GM15510 (cell line): ENCODE data around the gene DVL1.

ENCODE experiments used
- POLR2A ChIP-seq: IDR thresholded peaks from 3 replicates; pipeline ENCODE4 v1.6.1; 2011; ENCODE audit warnings: borderline replicate concordance; ENCODE audit not compliant: insufficient read length; ENCODE audit errors: extremely low read depth

Gene DVL1

DNA sequence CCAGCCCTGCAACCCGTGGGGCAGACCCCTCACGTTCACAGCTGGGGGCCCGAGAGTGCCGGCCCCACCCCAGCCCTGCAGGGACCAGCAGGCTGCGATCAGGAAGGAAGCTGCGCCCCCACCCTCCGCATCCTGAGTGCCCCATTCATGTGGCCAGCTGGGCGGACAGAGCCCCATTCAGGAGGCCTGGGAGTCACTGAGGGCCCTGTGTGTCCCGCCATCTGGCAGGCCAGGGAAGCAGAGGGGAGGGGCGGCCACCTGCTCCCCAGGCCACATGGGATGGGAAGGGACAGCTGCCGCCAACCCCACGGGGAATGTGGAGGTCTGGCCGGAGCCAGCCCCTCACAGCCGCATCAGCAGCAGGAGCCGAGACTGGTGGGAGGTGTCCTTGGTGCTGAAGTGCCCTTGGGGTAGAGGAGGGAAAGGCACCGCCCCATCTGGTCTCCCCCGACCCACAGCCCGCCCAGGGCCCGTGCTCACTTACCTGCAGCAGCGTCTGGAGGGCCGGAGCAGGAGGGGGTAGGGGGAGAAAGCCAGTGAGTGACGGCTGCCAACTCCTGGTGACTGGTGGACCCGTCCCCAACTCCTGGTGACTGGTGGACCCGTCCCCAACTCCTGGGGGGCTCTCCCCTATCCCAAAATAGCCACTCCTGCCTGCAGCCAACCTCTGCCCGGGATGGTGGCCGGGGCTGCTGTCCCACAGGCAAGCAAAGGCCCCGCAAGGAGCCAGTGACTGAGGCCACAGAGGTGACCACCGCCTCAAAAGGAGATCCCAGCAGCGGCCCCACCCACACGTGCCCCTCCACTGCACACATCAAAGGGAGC is 50.1 kb downstream of the DVL1 start:
- no peak for TF ChIP-seq POLR2A

DNA sequence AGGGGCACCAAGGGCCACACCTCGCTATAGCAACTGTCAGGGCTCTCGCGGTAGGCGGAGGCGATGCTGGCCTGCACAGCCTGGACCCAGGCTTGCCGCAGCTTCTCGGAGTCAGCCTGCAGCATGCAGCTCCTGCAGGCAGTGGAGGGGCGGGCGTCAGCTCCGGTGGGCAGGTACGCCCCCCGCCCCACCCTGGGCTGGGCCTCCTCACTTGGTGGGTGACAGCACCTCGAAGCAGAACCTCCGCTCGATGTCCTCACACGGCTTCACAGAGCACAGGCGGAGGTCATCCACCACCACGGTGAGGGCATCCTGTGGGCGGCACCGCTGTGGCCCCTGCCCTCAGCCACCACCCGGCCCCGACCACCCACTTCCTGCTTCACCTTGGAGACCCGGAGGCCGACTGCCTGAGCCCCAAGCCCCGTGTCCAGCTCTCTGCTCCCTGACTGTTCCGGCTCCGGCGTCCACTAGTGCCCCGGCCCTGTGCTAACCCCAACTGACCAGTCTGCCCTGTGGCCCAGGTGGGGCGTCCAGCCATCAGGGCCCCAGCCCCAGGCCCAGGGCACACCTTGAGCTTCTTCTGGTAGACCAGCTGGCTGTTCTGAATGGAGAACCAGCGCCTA is 51.3 kb downstream of the DVL1 start:
- TF ChIP-seq POLR2A = no peak

DNA sequence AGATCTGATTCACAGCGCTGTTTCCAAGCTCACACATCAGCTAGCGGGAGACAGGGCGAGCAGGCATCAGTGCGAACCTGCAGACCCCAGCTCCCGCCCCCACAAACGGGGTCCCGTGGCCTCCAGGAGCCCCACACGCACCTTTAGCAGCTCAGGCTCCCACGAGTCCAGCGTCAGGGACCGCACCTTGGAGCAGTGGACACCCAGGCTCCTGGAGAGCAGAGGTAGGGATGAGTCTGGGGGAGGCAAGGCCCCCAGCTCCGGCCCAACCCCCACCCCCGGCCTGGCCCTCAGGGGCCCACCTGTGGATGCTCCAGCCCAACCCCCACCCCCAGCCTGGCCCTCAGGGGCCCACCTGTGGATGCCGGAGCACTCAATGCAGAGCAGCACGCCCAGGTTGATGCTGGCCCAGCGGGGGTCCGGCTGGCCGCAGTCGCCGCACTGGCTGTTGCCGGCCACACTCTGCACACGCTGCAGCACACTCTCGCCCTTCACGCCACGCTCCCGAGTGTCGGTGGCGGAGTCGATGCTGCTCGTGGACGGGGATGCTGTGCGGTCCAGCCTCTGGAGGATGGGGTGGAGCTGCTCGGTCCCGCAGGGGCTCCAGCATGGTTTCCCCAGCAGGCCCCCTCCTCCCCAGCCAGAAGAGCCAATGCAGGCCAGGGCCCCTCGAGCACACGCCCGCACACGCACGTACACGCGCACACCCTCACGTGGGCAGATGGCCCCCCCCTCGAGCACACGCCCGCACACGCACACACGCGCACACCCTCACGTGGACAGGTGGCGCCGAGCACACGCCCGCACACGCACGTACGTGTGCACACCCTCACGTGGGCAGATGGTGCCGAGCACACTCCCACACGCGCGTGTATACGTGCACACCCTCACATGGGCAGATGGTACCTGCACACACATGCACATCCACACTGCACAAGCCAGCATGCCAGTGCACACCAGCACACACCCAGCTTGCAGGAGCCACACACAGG is 52.9 kb downstream of the DVL1 start:
- no peak for TF ChIP-seq POLR2A

DNA sequence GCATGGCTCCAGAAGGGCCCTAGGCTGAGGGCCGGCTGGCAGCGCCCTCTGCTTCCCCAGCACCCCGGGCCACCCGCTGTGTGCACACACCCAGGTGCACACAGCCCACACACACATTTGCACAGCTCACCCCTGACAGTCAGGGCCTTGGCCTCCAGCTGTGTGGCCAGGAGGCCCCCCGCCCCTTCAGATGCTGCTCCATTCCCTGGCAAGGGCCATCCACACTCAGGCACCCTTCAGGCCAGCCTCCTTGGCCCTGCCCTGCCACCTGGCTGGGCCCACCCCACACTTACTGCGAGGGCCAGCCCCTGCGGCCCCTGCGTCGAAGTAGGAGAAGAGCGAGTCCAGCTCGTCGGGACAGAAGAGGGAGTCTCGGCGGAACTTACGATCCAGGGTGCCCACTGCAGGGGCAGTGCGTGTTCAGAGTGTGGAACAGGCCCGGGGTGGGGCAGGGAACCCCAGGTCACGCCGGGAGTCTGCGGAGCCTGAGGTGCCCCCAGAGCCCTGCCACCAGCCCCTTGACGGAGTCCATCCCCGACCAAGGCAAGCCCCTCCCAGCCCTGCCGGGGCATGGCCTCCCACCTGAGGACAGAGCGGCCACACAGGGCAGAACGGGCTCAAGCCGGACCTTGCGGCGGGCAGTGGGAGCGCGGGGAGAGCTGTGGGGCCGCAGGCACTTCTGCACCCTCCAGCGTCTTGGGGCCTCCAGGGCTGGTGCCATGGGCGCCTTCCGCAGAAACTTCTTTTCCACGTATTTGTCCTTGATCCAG is 53.9 kb downstream of the DVL1 start:
- TF ChIP-seq POLR2A = no peak

DNA sequence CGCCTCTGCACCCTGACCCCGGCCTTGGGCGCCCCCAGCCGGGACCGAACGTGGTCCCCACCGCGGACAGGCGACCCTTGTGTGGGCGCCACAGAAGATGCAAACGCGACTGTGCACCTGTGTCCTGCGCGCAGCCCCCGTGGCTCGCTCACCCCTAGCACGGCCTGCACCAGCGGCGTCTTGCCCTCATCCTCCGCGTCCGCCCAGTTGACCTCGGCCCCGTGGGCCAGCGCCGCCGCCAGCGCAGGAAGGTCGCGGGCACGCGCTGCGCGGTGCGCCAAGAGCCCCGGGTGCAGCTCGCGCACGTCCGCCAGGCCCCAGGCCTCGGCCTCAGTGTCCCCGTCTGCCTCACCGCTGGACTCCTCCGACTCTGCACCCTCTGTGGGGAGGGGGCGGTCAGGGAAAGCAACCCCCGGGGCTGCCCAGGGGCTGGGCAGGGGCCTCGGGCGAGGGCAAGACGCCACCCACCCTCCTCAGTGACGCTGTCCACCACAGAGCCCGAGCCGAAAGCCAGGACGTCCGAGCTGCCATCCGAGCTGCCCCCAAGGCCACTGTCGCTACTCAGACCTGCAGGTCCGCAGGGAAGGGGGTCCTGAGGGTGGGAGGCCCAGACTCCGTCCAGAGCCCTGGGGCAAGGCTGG is 54.8 kb downstream of the DVL1 start:
- no peak for TF ChIP-seq POLR2A

DNA sequence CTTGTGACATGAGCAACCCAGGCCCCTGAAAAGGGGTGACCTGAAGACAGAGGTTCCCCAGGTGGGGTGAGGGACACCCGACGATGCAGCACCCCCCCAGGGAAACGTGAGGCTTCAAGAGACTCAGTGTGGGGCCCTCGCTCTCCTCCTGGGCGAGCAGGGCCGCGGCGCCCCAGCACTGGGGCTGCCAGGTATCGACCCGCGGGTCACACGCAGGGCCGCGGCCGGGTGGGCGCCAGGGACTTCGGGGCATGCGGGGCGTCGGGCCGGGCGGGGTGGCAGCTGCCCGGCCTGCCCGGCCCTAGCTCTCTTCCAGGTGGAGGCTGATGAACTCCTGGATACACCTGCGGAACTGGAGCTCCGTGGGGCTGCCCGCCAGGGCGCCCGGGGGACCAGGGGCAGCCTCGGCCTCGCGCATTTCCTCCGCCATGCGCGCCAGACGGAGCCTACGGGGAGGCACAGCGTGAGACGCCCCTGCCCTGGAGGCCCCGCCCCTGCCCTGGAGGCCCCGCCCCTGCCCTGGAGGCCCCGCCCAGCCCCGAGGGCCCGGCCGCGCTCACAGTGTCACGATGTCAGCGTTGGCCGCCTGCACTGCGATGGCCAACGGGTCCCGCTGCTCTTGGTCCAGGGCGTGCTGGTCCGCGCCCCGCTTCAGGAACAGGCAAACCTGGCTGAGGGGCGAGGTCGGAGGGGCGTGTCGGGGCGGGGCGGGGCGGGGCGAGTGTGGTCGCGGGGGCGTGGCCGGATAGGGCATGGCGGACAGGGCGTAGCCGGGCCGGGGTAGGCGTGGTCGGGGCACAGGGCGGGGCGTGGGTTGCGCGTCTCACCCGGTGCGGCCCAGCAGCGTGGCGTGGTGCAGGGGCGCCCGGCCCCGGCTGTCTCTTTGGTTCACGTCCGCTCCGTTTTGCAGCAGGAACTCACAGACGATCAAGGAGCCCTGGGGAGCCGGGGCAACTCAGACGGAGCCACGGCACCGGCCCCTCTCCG is 55.7 kb downstream of the DVL1 start:
- TF ChIP-seq POLR2A = no peak

DNA sequence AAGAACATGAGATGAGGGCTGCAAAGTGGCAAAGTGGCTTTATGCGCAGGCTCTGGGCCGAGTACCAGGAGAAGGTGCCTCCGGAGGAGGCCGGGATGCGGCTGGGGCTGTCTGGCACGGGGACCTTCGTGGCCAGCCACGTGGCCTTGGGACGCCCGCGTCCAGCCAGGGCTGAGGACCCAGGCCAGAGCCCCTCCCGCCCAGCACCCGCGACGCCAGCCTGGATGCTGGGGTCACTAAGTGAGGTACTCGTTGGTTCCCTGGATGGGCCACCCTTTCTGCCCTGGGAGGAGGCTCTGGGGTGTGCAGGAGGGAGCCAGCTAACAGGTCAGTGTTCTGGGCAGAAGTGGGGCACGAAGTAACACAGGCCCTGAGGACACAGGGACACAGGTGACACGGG is 56.4 kb downstream of the DVL1 start:
- no peak for TF ChIP-seq POLR2A

DNA sequence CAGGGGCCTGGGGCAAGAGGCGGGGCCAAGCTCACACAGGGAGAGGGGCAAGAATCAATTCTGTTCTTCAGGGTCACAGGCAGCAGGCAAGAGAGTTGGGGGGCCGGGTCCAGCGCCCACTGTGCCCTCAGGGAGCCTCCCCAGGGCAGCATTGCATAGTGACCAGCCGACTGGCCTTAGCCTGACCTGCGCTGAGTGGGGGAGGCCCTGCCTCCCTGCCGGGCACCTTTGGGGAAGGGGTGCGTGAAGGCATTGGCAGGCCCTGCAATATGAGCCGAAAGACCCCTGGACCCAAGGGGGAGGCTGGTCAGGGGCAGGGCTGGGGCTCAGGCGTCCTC is 56.8 kb downstream of the DVL1 start:
- TF ChIP-seq POLR2A = no peak

DNA sequence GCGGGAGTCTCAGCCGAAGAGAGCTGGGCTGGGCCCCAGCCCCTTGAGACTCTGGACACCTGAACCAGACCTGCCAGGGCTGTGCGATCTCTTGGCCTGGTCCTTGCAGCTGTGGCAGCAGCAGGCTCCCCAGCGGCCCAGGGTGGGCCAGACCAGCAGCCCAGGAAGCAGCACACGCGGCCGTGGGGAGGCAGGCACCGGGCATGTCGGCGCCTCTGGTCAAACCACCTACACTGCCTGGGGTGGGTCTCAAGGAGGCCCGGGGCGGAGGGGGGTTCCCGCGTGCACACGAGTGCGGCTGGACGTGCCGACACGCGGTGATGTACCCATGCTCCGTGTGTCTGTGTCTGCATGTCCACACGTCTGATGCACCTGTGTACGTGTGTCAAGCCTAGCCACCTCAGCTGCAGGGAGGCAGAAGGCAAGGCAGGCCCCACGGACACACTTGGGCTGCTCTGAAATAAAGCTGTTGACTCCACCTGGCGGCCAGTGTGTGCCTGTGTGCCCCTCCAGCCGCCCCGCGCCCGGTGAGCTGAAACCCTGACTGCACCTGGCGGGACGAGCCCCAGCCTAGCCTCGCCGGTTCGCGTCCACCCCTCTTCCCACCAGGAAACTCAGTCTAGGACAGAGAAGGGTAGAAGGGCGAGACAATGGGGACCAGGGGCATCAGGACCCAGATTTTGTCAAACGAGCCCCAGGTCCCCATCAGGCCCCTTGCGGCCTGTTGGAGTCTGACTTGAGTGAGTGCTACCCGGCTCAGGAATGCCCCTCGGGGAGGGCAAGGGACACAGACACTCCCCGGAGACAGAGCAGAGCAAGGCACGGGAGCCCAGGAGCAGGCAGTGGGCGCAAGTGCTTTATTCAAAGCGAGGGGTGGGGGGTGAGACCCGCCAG is 57.4 kb downstream of the DVL1 start:
- TF ChIP-seq POLR2A = no peak

DNA sequence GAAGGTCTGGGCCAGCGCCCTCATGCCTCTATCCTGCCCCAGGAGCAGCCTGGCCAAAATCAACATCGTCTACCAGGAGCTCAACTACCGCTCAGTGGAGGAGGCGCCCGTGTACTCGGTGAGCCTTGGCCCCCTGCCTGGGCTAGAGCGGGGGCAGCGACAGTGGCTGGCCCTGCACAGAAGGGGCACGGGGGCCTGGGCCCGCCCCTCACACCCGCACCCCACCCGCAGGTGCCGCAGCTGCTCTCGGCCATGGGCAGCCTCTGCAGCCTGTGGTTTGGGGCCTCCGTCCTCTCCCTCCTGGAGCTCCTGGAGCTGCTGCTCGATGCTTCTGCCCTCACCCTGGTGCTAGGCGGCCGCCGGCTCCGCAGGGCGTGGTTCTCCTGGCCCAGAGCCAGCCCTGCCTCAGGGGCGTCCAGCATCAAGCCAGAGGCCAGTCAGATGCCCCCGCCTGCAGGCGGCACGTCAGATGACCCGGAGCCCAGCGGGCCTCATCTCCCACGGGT is 58.1 kb downstream of the DVL1 start:
- TF ChIP-seq POLR2A = no peak

DNA sequence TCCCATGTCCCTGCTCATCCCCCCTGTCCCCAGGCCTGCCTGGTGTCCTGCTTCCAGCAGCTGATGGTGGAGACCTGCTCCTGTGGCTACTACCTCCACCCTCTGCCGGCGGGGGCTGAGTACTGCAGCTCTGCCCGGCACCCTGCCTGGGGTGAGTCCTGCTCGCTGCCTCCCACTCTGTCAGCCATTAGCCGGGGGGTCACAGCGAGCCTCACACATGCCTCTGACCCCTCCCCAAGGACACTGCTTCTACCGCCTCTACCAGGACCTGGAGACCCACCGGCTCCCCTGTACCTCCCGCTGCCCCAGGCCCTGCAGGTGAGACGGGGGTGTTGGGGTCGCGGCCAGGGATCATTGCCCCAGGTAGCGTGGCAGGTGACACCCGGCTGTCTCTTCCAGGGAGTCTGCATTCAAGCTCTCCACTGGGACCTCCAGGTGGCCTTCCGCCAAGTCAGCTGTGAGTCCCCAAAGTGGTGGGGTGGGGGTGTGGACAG is 58.9 kb downstream of the DVL1 start:
- TF ChIP-seq POLR2A = no peak
